H1 (cell line): ENCODE measurements around the gene LRP5.

Experiments used
- CTCF ChIP-seq, 3 experiments: IDR thresholded peaks; 1 replicate in 2 of 3; 2 replicates in 1 of 3; pipeline versions ENCODE4 v1.5.1 to v1.6.1; 2011; ENCODE audit warnings: low read length in 3 of 3, mild to moderate bottlenecking in 3 of 3, inconsistent platforms in 2 of 3, low read depth in 1 of 3, moderate library complexity in 1 of 3; ENCODE audit not compliant: insufficient read depth in 1 of 3; ENCODE audit errors: control extremely low read depth in 1 of 3
- EP300 ChIP-seq, 2 experiments: IDR thresholded peaks; 1 replicate in 1 of 2; 2 replicates in 1 of 2; pipeline ENCODE4 v1.6.1; 2011 to 2012; ENCODE audit warnings: low read depth in 2 of 2, low read length in 2 of 2, mild to moderate bottlenecking in 2 of 2, borderline replicate concordance in 1 of 2, inconsistent platforms in 1 of 2, moderate library complexity in 1 of 2
- POLR2A ChIP-seq, 2 experiments: IDR thresholded peaks; 1 replicate in 1 of 2; 2 replicates in 1 of 2; pipeline ENCODE4 v1.6.1; 2011; ENCODE audit warnings: low read depth in 2 of 2, low read length in 2 of 2, mild to moderate bottlenecking in 2 of 2; ENCODE audit errors: control extremely low read depth in 1 of 2
- POLR2AphosphoS5 ChIP-seq: IDR thresholded peaks from 2 replicates; pipeline ENCODE4 v1.6.1; 2011; ENCODE audit warnings: low read depth, low read length
- RAD21 ChIP-seq, 2 experiments: IDR thresholded peaks in 1 of 2; conservative IDR thresholded peaks in 1 of 2; 2 replicates each; pipeline ENCODE4 v1.6.1; 2011; ENCODE audit warnings: low read depth in 2 of 2, low read length in 2 of 2, improper control_type of control experiment in 1 of 2, inconsistent platforms in 1 of 2, mild to moderate bottlenecking in 1 of 2, moderate library complexity in 1 of 2
- SP1 ChIP-seq: IDR thresholded peaks from 2 replicates; pipeline ENCODE4 v1.6.1; 2011; ENCODE audit warnings: low read depth, low read length
- TAF1 ChIP-seq: IDR thresholded peaks from 2 replicates; pipeline ENCODE4 v1.6.1; 2011; ENCODE audit warnings: mild to moderate bottlenecking, low read depth, low read length
- TCF12 ChIP-seq: IDR thresholded peaks from 2 replicates; pipeline ENCODE4 v1.6.1; 2011; ENCODE audit warnings: low read depth, mild to moderate bottlenecking, low read length
- TF ChIP-seq, protein P1 (sequence below): IDR thresholded peaks from 2 replicates; pipeline ENCODE4 v1.6.1; 2011; ENCODE audit warnings: low read length, improper control_type of control experiment

GRCh38 chr11:68372114-68372513 is 59.7 kb downstream of the LRP5 start:
- TF ChIP-seq, protein P1, sequence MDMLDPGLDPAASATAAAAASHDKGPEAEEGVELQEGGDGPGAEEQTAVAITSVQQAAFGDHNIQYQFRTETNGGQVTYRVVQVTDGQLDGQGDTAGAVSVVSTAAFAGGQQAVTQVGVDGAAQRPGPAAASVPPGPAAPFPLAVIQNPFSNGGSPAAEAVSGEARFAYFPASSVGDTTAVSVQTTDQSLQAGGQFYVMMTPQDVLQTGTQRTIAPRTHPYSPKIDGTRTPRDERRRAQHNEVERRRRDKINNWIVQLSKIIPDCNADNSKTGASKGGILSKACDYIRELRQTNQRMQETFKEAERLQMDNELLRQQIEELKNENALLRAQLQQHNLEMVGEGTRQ: no peak
- TF ChIP-seq CTCF (IDR thresholded peaks at IDR 0.05; ENCODE audit: control extremely low read depth in 1 of 3, insufficient read depth in 1 of 3, low read depth in 1 of 3, low read length in 3 of 3): no peak
- no peak for TF ChIP-seq POLR2AphosphoS5
- no peak for TF ChIP-seq TAF1
- no peak for TF ChIP-seq POLR2A (IDR thresholded peaks at IDR 0.05; ENCODE audit: control extremely low read depth in 1 of 2, low read depth in 2 of 2, low read length in 2 of 2)
- no peak for TF ChIP-seq RAD21 (IDR thresholded peaks at IDR 0.05 in 1 of 2, conservative IDR thresholded peaks at IDR 0.05 in 1 of 2; ENCODE audit: low read depth in 2 of 2, low read length in 2 of 2)
- no peak for TF ChIP-seq EP300 (IDR thresholded peaks at IDR 0.05; ENCODE audit: borderline replicate concordance in 1 of 2, low read depth in 2 of 2, low read length in 2 of 2)
- TF ChIP-seq TCF12: no peak
- no peak for TF ChIP-seq SP1
